H7 (cell line): ENCODE results near the gene CHL1. TPM values are rescaled to one million over a fixed set of nuclear protein-coding genes. Genes with fewer than 3 reads are reported as not detected.

Source experiments
- DNase-seq: peaks from one replicate; pipeline ENCODE4 v3.0.0; 2012
- H3K27me3 ChIP-seq: 2 replicates; pipeline ENCODE4 v1.6.0; 2011; ENCODE audit warnings: mild to moderate bottlenecking, low read length; ENCODE audit not compliant: control insufficient read depth, insufficient read depth
- H3K36me3 ChIP-seq: replicated peaks from 2 replicates; pipeline ENCODE4 v1.5.1; 2011; ENCODE audit warnings: low read length; ENCODE audit not compliant: control insufficient read depth, insufficient read depth
- H3K4me3 ChIP-seq: 2 replicates; pipeline ENCODE4 v1.5.1; 2011; ENCODE audit warnings: low read depth, mild to moderate bottlenecking, control low read depth, low read length, moderate library complexity; ENCODE audit not compliant: insufficient read depth
- total RNA-seq: library from RNA; depleted of rRNA; stranded (reverse); fragments of >200 nt; shearing (Covaris generic); gene quantifications from 2 replicates; pipeline ENCODE4 v1.2.3, GENCODE V29; 2014

The CHL1 gene
- total RNA-seq, 1 experiment from 2014 or later = 0.28 TPM

- no peak for DNase-seq
- H3K27me3 ChIP-seq = no peaks in the 10 kb centered on the region
- H3K4me3 ChIP-seq = no peak overlapping the region
- H3K36me3 ChIP-seq = no peaks in the 10 kb centered on the region
Observed at GRCh38 chr3:248864-249520, 52.4 kb downstream of the CHL1 start.

- Histone ChIP-seq H3K27me3 (no peaks in the 10 kb centered on the region), H3K4me3 (no peak overlapping the region), H3K36me3 (no peaks in the 10 kb centered on the region)
- no peak for DNase-seq
Observed at GRCh38 chr3:249587-250262, 53.2 kb downstream of the CHL1 start.

GRCh38 chr3:256501-256900 lies 59.9 kb downstream of the CHL1 start:
- H3K4me3 ChIP-seq = no peak overlapping the region
- no peak for DNase-seq
- H3K27me3 ChIP-seq = no peaks in the 10 kb centered on the region
- H3K36me3 ChIP-seq = no peaks in the 10 kb centered on the region

DNA sequence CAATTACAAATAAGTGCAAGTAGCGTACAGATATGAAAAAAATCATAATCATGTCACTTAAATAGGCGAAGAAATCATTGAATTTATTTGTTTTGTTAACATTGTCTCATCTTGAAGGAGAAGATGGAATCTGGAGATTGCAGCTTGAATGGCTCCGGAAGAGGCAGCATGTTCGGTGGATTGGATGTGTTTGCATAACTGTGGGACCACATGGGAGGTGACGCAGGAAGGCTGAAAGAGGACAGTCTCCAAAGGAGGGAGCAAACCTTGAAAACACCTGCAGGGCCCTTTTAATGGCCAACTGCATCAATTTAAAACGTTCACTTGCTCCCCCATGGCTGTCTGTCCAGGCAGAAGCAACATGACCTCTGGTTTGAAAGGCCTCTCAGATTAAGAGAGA lies 61.3 kb downstream of the CHL1 start:
- Histone ChIP-seq H3K27me3 (no peaks in the 10 kb centered on the region), H3K4me3 (no peak overlapping the region), H3K36me3 (no peaks in the 10 kb centered on the region)
- DNase-seq = peak; percentile 2

GRCh38 chr3:260898-261297 lies 64.3 kb downstream of the CHL1 start:
- Histone ChIP-seq H3K4me3 (no peak overlapping the region), H3K27me3 (no peaks in the 10 kb centered on the region), H3K36me3 (no peaks in the 10 kb centered on the region)
- no peak for DNase-seq

- DNase-seq = no peak
- Histone ChIP-seq H3K27me3 (no peaks in the 10 kb centered on the region), H3K4me3 (no peak overlapping the region), H3K36me3 (no peaks in the 10 kb centered on the region)
Observed at GRCh38 chr3:263393-263792, 66.8 kb downstream of the CHL1 start.

DNA sequence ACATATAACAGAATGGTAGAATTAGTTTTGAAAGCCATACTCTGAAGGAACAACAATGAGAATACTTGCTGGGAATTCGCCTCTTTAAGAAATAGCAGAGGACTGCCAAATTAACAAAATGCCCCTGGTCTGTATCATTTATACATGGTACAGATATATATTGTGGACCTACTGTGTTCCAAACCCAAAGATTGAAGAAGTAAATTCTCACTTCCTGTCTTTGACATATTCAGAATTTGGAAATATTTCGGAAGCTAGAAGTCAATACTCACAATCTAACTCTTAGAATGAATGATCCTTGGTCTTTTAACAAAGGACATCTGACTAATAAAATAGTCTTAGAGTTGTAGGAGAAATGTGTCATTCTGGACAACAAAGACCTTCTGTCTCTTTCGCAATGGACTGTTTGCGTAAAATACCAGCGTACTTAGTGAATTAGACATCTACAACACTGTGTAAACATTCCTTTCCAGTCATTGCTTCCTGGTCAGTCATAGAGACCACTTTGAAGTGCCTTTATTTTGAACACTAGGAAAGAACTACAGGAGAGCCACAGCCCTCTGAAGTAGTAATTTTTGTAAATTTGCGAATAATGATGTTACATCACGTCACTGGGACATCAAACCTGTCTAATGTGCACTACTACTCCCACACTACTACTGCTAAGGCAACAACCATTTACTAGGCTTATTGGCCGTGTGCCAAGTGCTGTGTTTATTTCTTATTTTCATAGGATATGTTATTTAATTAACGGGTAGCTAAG lies 68.0 kb downstream of the CHL1 start:
- no peaks in the 10 kb centered on the region for H3K27me3 ChIP-seq
- H3K4me3 ChIP-seq = no peak overlapping the region
- H3K36me3 ChIP-seq = no peaks in the 10 kb centered on the region
- no peak for DNase-seq

DNA sequence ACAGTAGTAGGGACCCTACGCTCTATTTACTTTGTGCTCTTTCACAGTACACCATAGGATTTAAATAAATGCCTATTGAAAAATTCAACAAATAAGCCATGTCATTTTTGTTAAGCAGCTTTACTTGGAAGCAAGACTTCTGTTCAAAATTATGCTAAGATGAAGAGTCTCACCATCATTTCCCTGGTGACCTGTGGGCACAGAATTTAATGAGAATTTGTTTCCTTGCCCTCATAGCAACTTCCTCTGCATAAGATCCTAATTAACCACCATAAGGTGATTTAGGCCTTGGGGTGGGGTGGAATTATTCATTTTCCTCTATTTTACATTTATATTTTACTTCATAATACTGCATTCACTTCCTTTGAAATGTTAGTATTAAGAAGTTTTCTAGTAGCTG lies 70.5 kb downstream of the CHL1 start:
- no peaks in the 10 kb centered on the region for H3K36me3 ChIP-seq
- no peak overlapping the region for H3K4me3 ChIP-seq
- H3K27me3 ChIP-seq = no peaks in the 10 kb centered on the region
- DNase-seq = no peak

- DNase-seq = no peak
- Histone ChIP-seq H3K36me3 (no peaks in the 10 kb centered on the region), H3K4me3 (no peak overlapping the region), H3K27me3 (no peaks in the 10 kb centered on the region)
Observed at GRCh38 chr3:270688-271087, 74.1 kb downstream of the CHL1 start.

DNA sequence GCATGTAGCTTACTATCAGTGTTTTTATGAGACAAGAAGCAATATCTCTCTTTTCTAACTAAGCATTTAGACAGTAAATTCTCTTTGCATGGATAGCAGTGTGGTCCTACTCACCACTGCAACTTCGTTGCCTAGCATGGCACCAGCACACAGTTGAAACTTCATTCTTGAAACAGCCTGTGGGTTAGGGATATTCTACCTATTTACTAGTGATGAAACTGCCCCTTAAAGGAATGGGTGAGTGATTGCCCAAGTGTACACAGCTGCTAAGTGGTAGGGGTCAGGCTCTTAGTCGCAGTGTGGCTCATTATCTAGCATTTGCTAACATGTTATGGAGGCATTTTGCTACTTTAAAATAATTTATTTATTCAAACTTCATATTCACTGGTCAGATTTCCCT lies 78.4 kb downstream of the CHL1 start:
- DNase-seq = no peak
- H3K36me3 ChIP-seq = no peaks in the 10 kb centered on the region
- no peak overlapping the region for H3K4me3 ChIP-seq
- H3K27me3 ChIP-seq = no peaks in the 10 kb centered on the region

DNA sequence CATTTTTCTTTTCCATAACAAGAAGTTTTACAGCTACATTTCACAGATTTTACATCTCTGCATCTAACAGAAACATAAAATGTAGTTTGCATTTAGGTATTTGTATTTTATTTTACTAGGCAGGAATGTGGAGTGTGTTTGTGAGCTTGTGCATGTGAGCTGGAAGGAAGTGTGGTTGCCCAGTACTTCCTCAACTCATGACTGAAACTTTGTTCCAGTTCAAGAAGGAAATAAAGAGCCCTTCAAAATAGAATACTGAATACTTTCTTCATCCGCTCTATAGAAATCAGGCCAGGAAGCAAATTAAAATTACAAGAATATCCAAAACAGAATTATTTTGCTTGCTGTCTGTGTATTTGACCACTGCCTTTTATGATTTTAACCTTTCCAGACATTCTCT lies 81.3 kb downstream of the CHL1 start:
- Histone ChIP-seq H3K36me3 (no peaks in the 10 kb centered on the region), H3K4me3 (no peak overlapping the region), H3K27me3 (no peaks in the 10 kb centered on the region)
- no peak for DNase-seq

DNA sequence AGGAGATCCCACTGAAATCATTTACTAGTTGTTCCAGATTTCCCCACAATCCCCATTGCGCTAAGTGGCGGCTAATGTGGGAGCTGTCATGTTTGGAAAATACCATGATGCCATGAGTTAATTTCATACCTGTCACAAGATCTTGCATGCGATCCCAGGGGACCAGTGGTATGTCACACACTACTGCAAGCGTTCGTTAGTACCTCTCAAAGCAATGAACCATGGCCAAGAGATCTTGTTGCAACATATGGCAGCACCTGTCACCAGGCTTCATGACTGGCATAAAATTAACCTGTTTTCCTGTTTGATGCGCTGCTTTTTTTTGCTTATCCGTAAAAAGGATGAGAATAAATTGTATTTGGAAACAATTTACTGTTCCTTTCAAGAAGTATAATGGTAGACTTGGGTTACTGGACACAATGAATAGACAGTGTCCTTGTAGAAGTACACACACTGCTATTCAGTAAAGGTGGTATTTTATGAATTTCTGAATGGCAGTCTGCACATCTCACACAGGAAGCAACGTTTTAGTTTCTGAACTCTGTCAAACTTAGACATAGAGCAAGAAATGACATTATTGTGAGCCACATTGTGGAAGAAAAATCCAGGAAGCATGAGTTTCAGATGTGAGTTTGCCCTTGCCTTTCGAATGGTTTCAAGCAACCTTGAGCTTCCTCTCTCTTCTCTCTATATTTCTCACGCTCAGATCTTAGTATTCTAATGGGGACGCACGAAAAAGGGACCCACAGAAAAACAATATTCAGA lies 81.9 kb downstream of the CHL1 start:
- Histone ChIP-seq H3K27me3 (no peaks in the 10 kb centered on the region), H3K36me3 (no peaks in the 10 kb centered on the region), H3K4me3 (no peak overlapping the region)
- no peak for DNase-seq

GRCh38 chr3:279325-279724 lies 82.8 kb downstream of the CHL1 start:
- H3K27me3 ChIP-seq = no peaks in the 10 kb centered on the region
- DNase-seq = no peak
- no peak overlapping the region for H3K4me3 ChIP-seq
- H3K36me3 ChIP-seq = no peaks in the 10 kb centered on the region

DNA sequence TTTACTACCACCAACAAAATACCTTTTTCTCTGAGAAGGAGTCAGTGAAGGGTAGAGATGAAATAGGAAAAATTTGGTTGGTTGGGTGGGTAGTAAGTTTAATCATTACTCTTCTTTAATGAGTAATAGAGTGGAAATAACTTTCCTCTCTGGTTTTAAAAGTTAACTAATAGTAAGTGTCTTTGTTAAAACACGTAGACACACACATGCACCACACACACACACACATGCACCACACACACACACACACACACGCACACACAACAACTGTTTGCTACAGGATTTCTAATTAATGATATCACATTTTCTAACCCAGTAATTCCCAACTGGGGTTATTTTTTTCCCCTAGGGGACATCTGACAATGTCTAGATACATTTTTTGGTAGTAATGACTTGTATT lies 84.1 kb downstream of the CHL1 start:
- Histone ChIP-seq H3K36me3 (no peaks in the 10 kb centered on the region), H3K27me3 (no peaks in the 10 kb centered on the region), H3K4me3 (no peak overlapping the region)
- no peak for DNase-seq
